ENCODE results near the gene DNAJC11.

DNA sequence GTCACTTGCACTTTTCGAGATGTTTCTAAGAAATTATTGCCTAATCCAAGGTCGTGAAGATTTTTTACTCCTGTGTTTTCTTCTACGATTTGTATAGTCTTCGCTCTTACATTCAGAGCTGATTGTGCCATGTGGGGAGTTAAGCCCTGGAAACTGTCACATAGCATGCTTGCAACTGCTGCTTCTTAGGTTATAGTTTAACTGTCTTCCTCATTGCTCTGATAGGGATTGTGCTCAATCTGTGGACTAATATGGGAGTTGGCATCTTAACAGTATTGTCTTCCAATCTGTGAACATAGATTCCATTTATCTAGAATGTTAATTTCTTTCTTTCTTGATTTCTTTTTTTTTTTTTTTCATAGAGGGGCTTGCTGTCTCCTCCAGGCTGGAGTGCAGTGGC lies 48.9 kb upstream of the DNAJC11 start:
- TF ChIP-seq, protein P1, sequence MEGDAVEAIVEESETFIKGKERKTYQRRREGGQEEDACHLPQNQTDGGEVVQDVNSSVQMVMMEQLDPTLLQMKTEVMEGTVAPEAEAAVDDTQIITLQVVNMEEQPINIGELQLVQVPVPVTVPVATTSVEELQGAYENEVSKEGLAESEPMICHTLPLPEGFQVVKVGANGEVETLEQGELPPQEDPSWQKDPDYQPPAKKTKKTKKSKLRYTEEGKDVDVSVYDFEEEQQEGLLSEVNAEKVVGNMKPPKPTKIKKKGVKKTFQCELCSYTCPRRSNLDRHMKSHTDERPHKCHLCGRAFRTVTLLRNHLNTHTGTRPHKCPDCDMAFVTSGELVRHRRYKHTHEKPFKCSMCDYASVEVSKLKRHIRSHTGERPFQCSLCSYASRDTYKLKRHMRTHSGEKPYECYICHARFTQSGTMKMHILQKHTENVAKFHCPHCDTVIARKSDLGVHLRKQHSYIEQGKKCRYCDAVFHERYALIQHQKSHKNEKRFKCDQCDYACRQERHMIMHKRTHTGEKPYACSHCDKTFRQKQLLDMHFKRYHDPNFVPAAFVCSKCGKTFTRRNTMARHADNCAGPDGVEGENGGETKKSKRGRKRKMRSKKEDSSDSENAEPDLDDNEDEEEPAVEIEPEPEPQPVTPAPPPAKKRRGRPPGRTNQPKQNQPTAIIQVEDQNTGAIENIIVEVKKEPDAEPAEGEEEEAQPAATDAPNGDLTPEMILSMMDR (IDR thresholded peaks at IDR 0.05), result no peak
- TF ChIP-seq POLR2A (IDR thresholded peaks at IDR 0.05), result no peak

Measured in breast epithelium (tissue), 3 donors.